ENCODE data around the gene USP3.
A peak's percentile ranks its signal among the peaks of the same experiment; 100 is the strongest.

USP3 gene, protein sequence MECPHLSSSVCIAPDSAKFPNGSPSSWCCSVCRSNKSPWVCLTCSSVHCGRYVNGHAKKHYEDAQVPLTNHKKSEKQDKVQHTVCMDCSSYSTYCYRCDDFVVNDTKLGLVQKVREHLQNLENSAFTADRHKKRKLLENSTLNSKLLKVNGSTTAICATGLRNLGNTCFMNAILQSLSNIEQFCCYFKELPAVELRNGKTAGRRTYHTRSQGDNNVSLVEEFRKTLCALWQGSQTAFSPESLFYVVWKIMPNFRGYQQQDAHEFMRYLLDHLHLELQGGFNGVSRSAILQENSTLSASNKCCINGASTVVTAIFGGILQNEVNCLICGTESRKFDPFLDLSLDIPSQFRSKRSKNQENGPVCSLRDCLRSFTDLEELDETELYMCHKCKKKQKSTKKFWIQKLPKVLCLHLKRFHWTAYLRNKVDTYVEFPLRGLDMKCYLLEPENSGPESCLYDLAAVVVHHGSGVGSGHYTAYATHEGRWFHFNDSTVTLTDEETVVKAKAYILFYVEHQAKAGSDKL

DNA sequence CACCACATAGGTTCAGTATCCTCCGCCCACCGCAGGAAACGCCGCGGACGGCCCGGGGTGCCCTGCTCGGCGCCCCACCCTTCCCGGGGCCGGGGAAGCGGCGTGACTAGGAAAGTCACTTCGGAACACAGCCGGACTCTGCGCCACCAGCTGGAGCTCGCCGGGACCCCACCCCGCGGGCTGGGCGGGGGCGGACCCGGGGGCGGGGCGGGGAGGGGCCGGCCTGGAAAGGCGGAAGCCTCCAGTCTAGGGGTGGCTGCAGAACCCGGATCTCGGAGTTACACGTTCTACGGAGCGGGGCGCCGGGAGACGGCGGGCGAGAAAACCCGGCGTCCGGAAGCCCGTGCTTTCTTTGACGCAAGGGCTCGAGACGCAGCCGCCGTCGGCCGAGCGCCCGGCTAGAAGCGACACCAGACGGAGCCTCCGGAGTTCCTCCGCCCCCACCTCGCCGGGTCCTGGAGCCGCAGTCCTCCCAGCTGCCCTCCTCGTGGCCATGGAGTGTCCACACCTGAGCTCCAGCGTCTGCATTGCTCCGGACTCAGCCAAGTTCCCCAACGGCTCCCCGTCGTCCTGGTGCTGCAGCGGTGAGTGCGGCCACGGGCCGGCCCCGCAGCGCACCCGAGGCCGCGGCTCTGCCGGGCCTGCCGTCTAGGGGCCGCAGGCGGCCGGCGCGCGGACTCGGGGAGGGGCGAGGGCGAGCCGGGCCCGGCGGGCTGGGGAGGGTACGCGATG is at the start of gene USP3:
Gene USP3 (plus strand): TSS at position 347 of the 732 bp plus-strand sequence. CDS start 147 bp downstream, at position 494.
- peak; percentile 97 for DNase-seq (ENCODE audit: low spot score in 2 of 2)
- no peaks in the 10 kb centered on the region for H3K36me3 ChIP-seq (replicated peaks)
- in situ Hi-C loops (cut with MboI; ENCODE audit: low sequenced_read_pairs), result no loop called here
- no peaks in the 10 kb centered on the region for H3K9me3 ChIP-seq
- H3K4me3 ChIP-seq, result peak within 1 kb of the TSS; percentile 83
- H3K4me1 ChIP-seq, result peaks cover 31% of the 10 kb centered on the region
- H3K27me3 ChIP-seq (ENCODE audit: low read depth), result no peaks in the 10 kb centered on the region

DNA sequence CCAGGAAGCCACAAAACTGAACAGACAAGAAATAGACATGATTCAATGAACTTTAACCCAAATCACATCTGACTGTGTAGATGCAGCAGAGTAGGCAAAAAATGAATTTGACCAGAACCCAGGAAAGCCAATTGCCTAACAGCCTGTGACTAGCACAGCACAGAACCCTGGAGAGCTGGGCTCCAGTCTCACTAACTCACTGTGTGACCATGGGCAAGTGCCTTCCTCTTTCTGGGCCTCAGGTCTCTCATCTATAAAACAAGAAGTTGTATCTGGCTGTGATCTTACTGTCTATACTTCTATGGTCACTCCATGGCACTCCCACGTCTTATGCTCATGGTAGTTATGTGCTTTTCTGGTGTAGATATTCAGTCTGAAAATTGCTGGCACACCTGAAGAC is 48.1 kb upstream of the USP3 start:
- in situ Hi-C loops (cut with MboI; ENCODE audit: low sequenced_read_pairs), result no loop called here
- no peaks in the 10 kb centered on the region for H3K4me1 ChIP-seq
- H3K27me3 ChIP-seq (ENCODE audit: low read depth), result peaks cover 9% of the 10 kb centered on the region; the same call in 1 of the 2 replicates
- H3K36me3 ChIP-seq (replicated peaks), result no peaks in the 10 kb centered on the region
- DNase-seq (ENCODE audit: low spot score in 2 of 2), result no peak
- H3K4me3 ChIP-seq, result no peak overlapping the region
- peaks cover 4% of the 10 kb centered on the region; the same call in 1 of the 2 replicates for H3K9me3 ChIP-seq

DNA sequence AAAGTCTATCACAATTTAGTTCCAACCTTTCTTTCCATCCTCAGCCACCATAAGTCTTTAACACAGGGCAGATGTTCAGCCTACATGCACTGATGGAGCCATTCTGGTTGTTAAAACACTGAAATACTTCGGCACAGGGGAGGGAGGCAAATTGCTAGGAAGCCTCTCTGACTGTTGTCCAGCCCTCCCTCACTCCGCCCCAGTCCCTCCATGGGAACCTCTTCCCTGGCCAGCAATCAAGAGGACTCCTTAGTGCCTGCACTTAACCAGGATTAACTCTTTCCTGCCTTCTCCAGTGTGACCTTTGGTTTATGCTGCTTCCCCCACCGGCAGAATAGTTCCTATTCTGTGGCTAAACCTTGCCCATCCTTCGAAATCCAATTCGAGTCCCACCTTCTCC is 47.0 kb upstream of the USP3 start:
- H3K27me3 ChIP-seq (ENCODE audit: low read depth), result peaks cover 9% of the 10 kb centered on the region; the same call in 1 of the 2 replicates
- H3K4me1 ChIP-seq, result no peaks in the 10 kb centered on the region
- H3K4me3 ChIP-seq, result no peak overlapping the region
- in situ Hi-C loops (cut with MboI; ENCODE audit: low sequenced_read_pairs), result no loop called here
- no peak for DNase-seq (ENCODE audit: low spot score in 2 of 2)
- H3K9me3 ChIP-seq, result peaks cover 4% of the 10 kb centered on the region; the same call in 1 of the 2 replicates
- H3K36me3 ChIP-seq (replicated peaks), result no peaks in the 10 kb centered on the region

DNA sequence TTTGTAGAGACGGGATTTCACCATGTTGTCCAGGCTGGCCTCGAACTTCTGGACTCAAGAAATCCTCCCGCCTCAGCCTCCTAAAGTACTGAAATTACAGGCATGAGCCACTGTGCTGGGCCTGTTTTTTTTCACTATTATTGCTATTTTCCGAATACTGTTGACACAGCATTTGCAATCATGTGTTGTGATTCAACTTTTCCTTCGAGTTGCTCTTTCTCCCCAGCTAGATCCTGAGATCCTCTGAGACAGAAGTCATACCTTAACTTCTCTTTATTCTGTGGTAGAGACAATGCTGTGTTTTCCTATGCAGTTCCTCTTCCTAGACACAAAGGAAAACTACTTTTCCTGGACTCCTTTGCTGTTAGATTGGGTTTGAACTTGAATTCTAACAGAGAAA is 46.4 kb upstream of the USP3 start:
- no peak for DNase-seq (ENCODE audit: low spot score in 2 of 2)
- H3K4me1 ChIP-seq, result no peaks in the 10 kb centered on the region; the same call in 1 of the 2 replicates
- H3K36me3 ChIP-seq (replicated peaks), result no peaks in the 10 kb centered on the region
- H3K27me3 ChIP-seq (ENCODE audit: low read depth), result peaks cover 9% of the 10 kb centered on the region; the same call in 1 of the 2 replicates
- in situ Hi-C loops (cut with MboI; ENCODE audit: low sequenced_read_pairs), result no loop called here
- no peak overlapping the region for H3K4me3 ChIP-seq
- peaks cover 4% of the 10 kb centered on the region; the same call in 1 of the 2 replicates for H3K9me3 ChIP-seq

DNA sequence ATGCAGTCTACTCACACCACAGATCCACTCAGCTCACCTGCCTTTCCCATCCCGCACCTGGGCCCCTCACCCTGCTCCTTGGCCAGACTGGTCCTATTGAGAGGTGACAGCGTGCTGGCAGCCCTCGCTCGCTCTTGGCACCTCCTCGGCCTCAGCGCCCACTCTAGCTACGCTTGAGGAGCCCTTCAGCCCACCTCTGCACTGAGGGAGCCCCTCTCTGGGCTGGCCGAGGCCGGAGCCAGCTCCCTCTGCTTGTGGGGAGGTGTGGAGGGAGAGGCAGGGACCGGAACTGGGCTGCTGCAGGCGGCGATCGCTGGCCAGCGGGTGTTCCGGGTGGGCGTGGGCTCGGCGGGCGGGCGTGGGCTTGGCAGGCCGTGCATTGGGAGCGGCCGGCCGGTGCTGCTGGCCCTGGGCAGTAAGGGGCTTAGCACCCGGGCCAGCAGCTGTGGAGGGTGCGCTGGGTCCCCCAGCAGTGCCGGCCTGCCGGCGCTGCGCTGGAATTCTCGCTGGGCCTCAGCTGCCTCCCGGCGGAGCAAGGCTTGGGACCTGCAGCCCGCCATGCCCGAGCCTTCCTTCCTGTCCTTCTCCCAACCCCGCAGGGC is 45.5 kb upstream of the USP3 start:
- no peaks in the 10 kb centered on the region; the same call in 1 of the 2 replicates for H3K4me1 ChIP-seq
- DNase-seq (ENCODE audit: low spot score in 2 of 2), result no peak
- no peaks in the 10 kb centered on the region for H3K36me3 ChIP-seq (replicated peaks)
- in situ Hi-C loops (cut with MboI; ENCODE audit: low sequenced_read_pairs), result no loop called here
- H3K4me3 ChIP-seq, result no peak overlapping the region
- peaks cover 13% of the 10 kb centered on the region; the same call in 1 of the 2 replicates for H3K27me3 ChIP-seq (ENCODE audit: low read depth)
- H3K9me3 ChIP-seq, result peaks cover 4% of the 10 kb centered on the region; the same call in 1 of the 2 replicates

DNA sequence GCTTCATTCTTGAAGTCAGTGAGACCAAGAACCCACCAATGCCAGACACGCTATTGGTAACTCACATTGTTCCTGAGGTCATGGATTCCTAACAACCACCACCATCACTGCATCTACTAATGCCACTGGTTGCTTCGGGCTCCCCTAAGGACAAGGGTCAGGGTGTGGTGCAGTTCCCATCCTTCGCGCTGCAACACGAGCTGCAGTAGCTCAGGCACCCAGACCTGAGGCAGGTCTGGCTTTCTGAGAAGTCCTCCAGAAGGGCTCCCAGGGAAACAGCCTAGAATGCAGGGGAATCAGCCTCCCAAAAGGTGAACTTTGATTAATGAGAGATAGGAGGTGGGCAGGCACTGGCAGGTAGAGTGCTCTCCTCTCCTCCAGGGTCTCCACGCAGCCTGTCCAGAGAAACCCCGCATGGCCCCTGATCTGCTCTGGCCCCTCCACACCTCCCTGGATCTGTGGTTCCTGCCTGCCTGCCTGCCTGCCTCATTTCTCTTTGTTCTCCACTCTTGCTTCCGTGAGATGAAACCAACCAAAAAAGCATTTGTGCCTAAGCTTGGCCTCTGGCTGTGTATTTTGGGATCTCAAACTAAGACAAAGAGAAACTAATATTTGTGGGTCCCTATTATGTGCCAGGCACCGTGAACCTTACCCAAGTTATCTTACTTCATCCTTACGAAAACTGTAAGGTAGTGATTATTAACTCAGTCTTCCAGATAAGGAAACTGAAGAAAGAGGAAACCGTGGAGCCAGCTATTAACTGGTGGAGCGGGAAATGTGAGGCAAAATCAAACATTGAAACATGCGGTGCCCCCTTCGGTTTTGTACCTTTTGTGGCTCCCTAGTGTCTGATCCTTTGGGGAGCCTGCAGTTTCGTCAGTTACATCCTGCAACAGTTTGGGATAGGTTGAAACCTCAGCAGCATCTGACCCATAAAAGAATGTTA is 43.9 kb upstream of the USP3 start:
- peaks cover 4% of the 10 kb centered on the region; the same call in 1 of the 2 replicates for H3K9me3 ChIP-seq
- no peaks in the 10 kb centered on the region for H3K36me3 ChIP-seq (replicated peaks)
- H3K4me1 ChIP-seq, result no peaks in the 10 kb centered on the region; the same call in 1 of the 2 replicates
- peaks cover 13% of the 10 kb centered on the region; the same call in 1 of the 2 replicates for H3K27me3 ChIP-seq (ENCODE audit: low read depth)
- no peak for DNase-seq (ENCODE audit: low spot score in 2 of 2)
- H3K4me3 ChIP-seq, result no peak overlapping the region
- in situ Hi-C loops (cut with MboI; ENCODE audit: low sequenced_read_pairs), result no loop called here

DNA sequence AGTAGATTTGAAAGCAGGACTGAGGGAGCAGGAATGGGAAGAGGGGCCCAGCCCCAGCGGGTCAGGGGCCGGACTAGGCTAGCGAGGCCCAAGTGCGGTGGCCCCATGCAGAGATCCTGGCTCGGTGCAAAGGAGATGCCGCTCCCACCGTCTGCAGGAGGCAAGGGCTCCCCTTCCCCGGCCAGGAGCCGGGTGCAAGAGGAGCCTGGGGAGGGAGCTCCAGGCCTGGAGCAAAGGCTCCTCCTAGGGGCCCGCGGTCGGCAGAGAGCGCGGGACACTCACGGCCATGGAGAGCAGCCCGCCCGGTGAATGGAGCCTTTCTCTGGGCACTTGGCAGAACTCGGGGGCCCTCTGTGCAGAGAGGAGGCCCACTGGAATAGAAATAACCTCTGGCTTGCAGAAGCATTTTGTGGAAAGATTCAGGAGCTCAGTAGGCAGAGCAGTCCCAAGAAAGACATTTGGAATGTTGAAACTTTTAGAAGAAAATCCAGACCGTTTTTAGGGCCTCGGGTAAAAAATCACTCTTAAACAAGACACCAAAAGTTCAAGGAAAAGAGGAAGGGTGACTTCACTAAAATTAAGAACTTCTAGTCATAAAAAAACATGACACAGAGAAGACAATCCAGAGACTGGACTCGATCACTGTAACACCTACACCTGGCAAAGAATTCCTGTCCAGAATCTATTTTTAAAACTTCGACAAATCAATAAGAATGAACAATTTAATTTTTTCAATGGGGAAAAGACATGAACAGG is 43.0 kb upstream of the USP3 start:
- no peak for DNase-seq (ENCODE audit: low spot score in 2 of 2)
- H3K4me1 ChIP-seq, result no peaks in the 10 kb centered on the region; the same call in 1 of the 2 replicates
- peaks cover 14% of the 10 kb centered on the region for H3K27me3 ChIP-seq (ENCODE audit: low read depth)
- H3K9me3 ChIP-seq, result peaks cover 4% of the 10 kb centered on the region; the same call in 1 of the 2 replicates
- no peaks in the 10 kb centered on the region for H3K36me3 ChIP-seq (replicated peaks)
- in situ Hi-C loops (cut with MboI; ENCODE audit: low sequenced_read_pairs), result no loop called here
- H3K4me3 ChIP-seq, result no peak overlapping the region

DNA sequence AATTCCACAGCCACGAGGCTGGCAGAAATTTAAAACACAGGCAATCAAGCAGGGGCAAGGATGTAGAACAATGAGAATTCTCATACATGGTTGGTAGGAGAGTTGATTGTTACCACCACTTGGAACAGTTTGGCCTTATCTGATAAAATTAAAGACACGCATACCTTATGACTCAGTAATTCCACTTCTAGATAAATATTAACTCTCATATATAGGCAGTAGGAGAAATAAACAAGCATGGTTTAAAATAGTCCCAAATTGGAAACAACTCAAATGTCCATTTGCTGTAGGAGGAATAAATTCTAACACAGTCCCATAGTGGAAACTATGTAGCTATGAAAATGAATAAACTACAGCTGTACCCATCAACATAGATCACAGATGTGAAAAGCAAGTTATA is 42.3 kb upstream of the USP3 start:
- in situ Hi-C loops (cut with MboI; ENCODE audit: low sequenced_read_pairs), result no loop called here

DNA sequence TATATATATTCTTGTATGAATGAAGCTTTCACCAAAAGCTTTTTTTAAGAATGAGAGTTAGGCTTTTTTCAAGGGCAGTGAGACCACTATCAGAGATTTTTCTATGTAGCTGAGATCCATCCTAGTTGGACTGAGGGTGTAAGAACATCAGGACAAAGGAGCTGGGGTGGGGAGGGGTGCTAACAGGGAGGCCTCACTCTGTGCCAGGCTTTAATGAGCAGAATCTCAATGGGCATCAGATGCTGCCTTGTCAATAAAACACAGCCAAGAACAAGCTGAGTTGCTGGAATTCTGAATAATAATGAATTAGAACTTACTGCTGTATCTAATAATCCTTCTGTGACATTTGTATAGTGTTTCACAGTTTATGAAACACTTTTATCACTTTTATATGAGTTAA is 41.4 kb upstream of the USP3 start:
- no peaks in the 10 kb centered on the region; the same call in 1 of the 2 replicates for H3K4me1 ChIP-seq
- peaks cover 3% of the 10 kb centered on the region; the same call in 1 of the 2 replicates for H3K9me3 ChIP-seq
- peaks cover 15% of the 10 kb centered on the region for H3K27me3 ChIP-seq (ENCODE audit: low read depth)
- peak; percentile 49 to 53 for DNase-seq (ENCODE audit: low spot score in 2 of 2)
- no peak overlapping the region for H3K4me3 ChIP-seq
- in situ Hi-C loops (cut with MboI; ENCODE audit: low sequenced_read_pairs), result no loop called here
- no peaks in the 10 kb centered on the region for H3K36me3 ChIP-seq (replicated peaks)

More for the DNA sequence above, 42.3 kb upstream of the USP3 start:
- no peaks in the 10 kb centered on the region for H3K36me3 ChIP-seq (replicated peaks)
- H3K9me3 ChIP-seq, result peaks cover 4% of the 10 kb centered on the region; the same call in 1 of the 2 replicates
- H3K4me3 ChIP-seq, result no peak overlapping the region
- DNase-seq (ENCODE audit: low spot score in 2 of 2), result no peak
- H3K27me3 ChIP-seq (ENCODE audit: low read depth), result peaks cover 16% of the 10 kb centered on the region
- no peaks in the 10 kb centered on the region; the same call in 1 of the 2 replicates for H3K4me1 ChIP-seq

DNA sequence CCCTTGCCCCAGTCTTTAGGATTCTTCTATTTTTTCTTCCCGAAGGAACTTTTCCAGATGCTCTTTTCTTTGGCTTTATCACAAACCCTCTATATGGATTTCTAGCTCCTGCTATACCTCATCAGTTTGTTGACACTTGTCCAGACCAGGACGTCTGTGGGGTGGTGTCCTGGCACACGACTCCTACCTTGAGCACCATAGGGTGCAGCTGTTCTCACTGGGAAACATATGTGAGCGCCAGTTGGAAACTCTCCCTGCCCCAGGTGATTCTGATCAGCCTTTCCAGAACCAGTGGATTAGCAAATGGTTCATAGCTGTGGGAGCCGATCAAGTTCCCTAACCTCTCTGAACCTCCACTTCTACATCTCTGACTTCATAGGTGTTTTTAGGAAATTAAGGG is 40.6 kb upstream of the USP3 start:
- Histone ChIP-seq H3K4me3 (no peak overlapping the region), H3K27me3 (ENCODE audit: low read depth) (peaks cover 20% of the 10 kb centered on the region), H3K9me3 (no peaks in the 10 kb centered on the region), H3K4me1 (no peaks in the 10 kb centered on the region; the same call in 1 of the 2 replicates), H3K36me3 (replicated peaks) (no peaks in the 10 kb centered on the region)
- in situ Hi-C loops (cut with MboI; ENCODE audit: low sequenced_read_pairs), result no loop called here
- DNase-seq (ENCODE audit: low spot score in 2 of 2), result no peak

DNA sequence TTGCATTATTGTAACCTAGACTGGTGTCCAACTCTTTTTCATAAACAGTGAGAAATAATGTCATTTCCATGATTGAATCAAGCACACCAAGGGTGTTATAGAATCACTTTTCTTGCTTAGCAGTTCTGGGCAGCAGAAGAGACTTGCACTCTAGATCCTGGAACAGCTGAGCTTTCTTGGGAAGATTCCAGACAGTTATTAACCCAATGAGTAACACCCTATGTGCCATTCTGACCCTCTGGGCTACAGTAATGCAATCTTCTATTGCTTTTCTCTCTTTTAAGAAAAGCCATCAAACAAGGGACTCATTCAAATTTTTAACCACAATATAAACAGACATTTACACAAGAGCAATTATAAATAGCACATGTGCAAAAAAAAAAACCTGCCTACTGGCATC is 39.3 kb upstream of the USP3 start:
- H3K4me1 ChIP-seq, result no peaks in the 10 kb centered on the region; the same call in 1 of the 2 replicates
- no peak for DNase-seq (ENCODE audit: low spot score in 2 of 2)
- no peaks in the 10 kb centered on the region for H3K36me3 ChIP-seq (replicated peaks)
- no peak overlapping the region for H3K4me3 ChIP-seq
- H3K9me3 ChIP-seq, result no peaks in the 10 kb centered on the region
- H3K27me3 ChIP-seq (ENCODE audit: low read depth), result peaks cover 22% of the 10 kb centered on the region
- in situ Hi-C loops (cut with MboI; ENCODE audit: low sequenced_read_pairs), result loop anchor here (5.0 kb wide), 1 partner anchor 602 kb away; no protein-coding TSS in a partner anchor
